Glomerular endothelial cell (primary cell): ENCODE data around the gene MAPKBP1. TPM values are rescaled to one million over a fixed set of nuclear protein-coding genes. Genes with fewer than 3 reads are reported as not detected.
"Not testable (repeated sequence)": the region's sequence is repeated elsewhere in the genome, so short reads cannot be mapped to it uniquely, and the experiment has no call there.

Source experiments
- DNase-seq: peaks from one replicate; pipeline ENCODE4 v3.0.0-alpha.2; 2011; ENCODE audit warnings: low read depth, low spot score; ENCODE audit errors: extremely low read depth
- total RNA-seq: library from RNA; depleted of rRNA; stranded (reverse); fragments of >200 nt; gene quantifications from 2 replicates; pipeline ENCODE4 v1.2.3, GENCODE V29; 2015

MAPKBP1 gene
- total RNA-seq, 1 donor from 2014 or later: 27.4 TPM

DNA sequence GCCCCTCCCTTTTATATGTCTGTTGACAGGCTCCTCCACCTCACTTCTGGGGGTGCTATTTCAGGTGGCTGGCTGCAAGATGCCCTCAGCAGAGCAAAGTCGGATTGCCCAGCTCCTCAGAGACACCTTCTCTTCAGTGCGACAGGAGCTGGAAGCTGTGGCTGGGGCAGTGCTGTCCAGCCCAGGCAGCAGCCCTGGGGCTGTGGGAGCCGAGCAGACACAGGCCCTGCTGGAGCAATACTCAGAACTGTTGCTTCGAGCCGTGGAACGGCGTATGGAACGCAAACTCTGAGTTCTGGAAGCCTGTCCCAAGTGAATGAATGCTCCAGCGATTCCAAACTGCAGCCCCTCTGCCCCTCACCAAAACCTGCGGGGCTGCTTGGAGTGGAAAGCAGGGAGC, 50.9 kb downstream of the MAPKBP1 start:
- no peak for DNase-seq

DNA sequence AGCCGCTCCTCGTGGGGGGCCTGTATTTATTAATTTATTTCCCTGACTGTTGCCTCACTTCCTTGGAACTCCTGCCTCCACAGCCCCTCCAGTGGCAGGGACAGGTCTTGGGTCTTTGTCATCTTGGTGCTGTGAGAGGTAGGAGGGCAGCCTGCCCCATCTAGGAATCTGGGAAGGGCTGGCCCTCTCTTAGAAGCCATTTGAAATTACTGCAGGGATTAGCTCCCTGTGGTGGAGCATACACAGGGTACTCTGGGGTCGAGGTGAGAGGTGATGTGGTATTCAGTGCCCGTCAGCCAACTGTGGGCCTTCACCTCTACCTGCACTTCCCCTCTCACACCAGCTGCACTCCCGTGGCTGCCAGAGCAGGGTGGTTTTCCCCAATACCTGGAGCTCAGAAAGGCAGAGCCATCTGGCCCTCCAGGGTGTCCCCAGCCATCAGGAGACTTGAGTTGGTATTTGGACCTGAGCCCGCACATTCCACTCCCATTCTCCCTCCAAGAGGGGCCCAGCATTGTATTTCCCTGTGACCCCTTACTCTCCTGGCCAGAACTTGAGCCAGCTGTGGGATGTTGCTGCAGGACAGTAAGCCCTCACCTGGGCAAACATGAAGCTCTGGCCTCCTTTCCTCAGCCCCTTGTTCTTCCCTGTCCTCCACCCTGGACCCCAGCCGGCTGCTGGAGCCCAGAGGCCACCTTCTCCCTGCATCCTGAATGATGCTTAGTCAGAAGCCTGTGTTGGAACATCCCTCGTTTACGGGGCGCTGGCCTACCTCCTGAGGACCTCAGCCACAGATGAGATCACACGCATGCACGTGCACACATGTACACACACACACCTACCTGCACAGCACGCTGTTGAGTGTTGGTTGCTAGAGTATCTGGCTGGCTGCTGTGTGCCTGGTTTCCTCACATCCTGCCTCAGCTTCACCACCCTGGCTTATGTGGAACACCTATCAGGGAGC, 51.6 kb downstream of the MAPKBP1 start:
- DNase-seq: no peak

DNA sequence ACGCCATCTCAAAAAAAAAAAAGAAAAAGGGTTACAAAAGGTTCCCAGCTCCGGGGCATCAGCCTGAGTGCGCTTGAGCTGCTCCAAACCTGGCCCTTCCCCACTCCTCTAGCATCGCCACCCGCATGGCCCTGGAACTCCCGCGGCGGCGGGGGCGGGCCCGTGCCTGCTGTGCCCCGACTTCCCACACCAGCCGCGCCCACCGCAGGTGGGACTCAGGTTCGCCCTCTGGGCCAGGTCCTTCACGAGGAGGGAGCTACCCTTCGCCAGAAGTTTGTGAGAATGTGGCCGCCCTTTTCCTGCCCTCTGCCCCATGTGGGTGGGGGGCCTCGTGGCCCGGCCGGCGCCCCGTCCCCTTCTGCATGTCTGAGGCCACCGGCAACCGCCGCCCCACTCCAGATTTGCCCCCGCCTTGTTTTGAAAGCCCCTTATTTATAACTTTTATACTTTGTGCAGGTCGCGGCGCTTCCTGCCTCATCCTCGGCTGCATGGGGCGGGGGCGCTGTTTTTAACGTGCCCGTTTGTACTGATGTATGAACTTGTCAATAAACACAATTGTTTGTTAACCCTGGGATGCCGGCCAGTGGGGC, 53.1 kb downstream of the MAPKBP1 start:
- no peak for DNase-seq

DNA sequence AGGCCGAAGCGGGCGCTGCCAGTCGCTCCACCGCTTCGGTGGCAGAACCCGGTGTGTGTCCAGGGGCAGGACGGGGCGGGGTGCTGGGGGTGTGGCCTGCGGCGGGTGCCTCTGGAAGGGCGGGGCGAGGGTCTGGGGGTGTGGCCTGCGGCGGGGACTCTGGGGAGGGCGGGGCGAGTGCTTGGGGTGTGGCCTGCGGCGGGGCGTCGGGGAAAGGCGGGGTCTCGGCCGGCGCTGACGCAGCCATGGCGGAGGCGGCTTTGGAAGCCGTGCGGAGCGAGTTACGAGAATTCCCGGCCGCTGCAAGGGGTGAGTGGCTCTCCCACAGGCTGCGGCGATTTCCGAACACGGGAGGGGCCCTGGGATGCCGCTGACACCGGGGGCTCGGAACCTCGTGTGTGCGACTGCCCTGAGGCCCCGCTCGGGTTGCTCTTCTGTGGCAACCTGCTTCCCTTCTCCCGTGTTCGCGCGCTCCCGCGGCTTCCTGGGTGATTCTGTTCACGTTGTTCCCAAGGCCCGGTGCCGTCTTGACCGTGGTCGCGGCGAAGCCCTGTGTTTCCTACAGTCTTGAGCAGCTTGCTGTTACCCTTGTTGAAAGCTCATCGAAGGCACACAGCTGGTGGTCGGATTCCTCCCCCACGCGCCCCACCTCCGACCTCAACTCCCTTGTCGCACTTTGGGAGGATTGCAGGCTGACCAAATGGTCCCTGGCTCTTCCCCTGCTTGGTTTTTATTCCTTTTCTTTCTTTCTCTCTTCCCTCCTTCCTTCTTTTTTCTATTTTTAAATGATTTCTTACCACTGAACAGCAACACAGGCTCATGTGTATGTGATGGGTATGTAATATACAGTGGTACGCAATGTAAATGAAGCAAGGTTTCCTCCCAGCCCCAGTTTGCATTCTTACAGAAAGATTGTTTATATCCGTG, 53.9 kb downstream of the MAPKBP1 start, which contains the start of gene JMJD7:
TSS of gene JMJD7 (plus strand) at position 213 of the 927 bp plus-strand sequence. CDS start at position 246, 33 bp downstream.
- DNase-seq: no peak

DNA sequence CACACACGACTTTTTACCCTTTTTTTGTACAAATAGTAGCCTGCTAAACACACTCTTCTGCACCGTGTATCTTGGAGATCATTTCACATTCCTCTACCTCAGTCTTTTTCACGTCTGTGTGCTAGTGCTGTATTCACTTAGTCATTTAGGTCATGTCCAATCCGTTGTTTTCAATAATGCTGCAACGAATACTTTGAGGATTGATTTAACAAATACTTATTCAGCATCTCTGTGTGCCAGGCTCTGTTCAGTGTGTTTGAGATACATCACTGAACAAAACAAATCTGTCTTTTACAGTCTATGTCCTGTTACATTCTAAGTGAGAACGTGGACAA, 54.5 kb downstream of the MAPKBP1 start:
- DNase-seq: no peak

DNA sequence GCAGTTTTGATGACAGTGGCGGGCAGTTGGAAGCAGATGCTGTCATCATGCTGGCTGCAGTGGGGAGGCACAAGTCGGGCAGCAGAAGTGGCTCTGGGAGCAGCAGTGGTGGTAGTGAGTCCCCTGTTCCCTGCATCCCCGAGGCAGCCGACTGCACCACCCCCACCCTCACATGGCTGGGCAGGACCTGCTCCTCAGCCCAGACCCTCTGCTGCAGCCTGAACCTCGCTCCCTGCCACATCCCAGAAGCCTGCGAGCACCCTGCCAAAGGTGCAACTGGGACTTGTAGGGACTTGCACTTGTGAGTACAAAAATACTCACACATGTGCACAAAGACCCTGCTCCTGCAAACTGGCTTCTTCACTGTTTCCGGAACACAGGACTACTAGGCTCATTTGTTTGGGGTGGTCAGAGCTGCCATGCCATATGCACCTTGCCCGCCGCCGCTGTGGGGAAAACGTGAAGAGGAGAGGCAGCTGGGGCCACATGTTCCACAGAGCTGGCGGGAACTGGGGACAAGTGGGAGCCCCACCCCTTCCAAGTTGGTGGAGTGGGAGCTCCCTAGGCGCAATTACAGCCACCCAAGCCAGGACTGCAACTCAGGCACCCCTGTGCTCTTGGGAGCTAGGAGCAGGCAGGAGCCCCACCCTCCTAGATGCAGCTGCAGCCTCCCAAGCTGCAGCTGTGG, 55.8 kb downstream of the MAPKBP1 start:
- DNase-seq: no peak

DNA sequence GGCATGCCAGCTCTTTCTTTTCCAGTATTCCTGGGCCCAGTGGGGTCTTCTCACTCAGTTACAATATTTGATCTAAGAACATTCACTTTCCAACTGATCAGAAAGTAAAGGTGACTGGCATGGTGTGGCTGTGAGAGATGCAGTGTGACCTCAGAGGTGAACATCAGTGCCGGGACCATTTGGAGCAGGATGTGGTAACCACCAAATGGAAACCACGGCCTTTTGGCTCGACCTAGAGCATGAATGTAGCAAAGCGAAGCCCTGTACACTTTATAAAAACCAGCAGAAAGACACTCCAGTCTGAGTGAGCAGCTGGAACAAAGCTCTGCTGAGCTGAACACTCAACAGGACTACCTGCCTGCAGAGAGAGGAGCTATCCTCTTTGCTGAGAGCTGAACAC, 57.0 kb downstream of the MAPKBP1 start:
- DNase-seq: not testable (repeated sequence)

DNA sequence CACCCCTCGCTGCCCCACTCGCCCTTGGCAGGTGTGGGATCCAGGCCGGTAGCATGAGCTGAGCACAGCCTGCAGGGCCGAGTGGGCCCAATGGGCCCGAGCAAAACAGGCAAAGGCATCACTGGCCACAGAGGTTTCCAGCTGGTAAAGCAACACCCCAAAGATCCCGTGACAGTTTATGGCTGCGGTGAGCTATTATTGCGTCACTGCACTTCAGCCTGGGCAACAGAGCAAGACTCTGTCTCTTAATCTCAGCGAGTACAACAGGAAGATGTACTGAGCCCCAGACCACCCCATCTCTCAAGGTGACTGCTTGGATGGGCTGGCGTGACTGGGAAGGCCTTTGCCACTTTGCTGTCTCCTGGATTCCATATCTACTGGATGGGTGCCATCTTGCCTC, 57.9 kb downstream of the MAPKBP1 start:
- no peak for DNase-seq

DNA sequence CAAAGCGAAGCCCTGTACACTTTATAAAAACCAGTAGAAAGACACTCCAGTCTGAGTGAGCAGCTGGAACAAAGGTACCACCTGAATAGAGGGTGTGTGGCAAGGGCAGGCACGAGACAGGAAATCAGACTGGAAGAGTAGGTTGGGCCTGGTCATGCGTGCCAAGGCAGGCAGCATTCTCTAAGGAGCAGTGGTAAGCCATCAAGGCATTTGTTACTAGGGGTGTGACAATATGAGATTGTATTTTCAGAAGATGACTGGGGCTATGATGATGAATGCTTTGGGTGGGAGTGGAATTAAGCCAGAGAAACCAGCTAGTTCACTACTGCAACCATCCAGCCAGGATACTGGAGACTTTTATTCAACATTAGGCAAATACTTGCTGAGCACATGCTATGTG, 58.6 kb downstream of the MAPKBP1 start:
- no peak for DNase-seq

DNA sequence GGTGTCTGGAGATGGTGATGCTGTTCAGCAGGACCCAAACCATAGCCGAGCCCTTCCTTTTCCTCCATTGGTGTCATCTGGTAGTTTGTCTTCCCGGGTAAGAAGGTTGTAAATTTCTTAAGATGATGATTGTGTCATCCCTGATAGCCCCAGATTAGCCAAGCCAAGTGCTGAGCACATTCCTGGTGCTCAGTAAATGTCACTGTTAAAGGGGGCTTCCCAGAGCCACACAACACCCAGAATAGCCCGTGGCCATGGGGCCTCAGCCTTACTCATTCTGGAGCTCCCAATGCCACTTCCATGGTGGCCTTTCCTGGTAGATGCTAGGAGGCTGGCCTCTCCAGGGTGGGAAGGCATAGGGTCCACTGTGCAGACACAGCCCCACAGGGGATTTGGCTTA, 59.8 kb downstream of the MAPKBP1 start:
- DNase-seq: no peak

DNA sequence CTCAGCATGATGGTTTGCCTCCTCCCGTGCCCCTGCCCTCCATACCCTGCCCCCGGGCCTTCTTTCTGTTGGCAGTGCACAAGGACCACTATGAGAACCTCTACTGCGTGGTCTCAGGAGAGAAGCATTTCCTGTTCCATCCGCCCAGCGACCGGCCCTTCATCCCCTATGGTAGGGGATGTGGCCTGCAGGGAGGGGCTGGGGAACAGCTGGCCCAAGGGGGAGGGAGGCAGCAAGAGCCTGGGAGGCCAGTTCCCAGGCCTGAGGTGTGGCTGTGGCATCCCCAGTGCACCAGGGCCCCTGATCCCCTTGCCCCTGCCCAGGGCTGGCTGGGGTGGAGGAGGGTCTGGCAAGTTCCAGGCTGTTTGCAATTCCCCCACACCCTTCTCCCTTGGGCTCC, 61.8 kb downstream of the MAPKBP1 start:
- DNase-seq: no peak

DNA sequence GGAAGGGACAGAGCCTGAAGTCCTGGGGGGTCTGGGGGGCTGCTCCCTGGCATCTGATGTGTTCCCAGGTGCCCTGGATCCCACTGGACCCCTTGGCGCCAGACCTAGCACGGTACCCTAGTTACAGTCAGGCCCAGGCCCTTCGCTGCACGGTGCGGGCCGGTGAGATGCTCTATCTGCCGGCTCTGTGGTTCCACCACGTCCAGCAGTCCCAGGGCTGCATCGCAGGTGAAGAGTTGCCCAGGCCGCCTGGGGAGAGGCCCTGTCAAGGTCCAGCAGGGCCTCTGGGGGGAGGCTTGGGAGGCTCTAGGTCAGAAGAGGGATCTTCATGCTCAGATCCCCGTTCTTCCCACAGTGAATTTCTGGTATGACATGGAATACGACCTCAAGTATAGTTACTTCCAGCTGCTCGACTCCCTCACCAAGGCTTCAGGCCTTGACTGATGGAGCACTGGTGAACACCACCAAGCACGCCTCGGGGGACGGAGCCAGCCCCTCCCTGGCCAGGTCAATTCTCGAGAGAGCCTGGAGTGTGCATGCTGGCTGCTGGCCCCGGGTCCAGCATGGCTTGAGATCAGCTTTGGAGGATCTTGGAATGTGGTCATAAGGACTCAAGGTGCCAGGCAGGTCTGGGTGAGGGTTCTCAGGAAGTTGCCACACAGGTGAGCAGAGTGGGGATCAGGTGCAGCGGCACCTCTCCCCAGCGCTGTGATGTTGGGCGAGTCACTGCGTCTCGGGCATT, 62.6 kb downstream of the MAPKBP1 start:
- DNase-seq: no peak

DNA sequence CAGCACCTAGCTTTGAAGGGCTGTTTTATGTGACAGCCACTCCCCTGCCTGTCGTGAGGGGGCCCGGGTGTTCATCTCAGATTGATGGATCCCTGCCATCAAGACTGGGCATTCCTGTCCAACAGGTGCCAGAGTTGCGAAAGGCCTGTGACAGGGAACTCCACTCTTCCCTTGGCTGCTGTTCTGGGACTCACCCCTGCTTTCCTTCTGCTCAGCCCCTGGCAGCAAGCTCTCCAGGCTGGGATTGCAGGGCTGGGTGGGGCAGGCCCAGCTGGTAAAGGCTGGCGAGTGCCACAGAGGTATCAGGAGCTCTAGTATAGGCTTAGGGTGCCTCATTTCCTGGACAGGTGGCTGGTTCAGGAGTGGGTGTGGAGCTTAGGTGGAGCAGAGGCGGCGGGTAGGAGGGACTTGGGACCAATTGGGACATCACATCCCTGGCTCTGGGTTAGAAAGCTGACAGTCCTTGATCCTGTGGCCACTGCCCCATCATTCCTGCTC, 64.2 kb downstream of the MAPKBP1 start, which contains the start of gene PLA2G4B:
TSS of gene PLA2G4B (plus strand) at position 448 of the 498 bp plus-strand sequence. CDS start 67 bp downstream, outside the sequence.
- no peak for DNase-seq

DNA sequence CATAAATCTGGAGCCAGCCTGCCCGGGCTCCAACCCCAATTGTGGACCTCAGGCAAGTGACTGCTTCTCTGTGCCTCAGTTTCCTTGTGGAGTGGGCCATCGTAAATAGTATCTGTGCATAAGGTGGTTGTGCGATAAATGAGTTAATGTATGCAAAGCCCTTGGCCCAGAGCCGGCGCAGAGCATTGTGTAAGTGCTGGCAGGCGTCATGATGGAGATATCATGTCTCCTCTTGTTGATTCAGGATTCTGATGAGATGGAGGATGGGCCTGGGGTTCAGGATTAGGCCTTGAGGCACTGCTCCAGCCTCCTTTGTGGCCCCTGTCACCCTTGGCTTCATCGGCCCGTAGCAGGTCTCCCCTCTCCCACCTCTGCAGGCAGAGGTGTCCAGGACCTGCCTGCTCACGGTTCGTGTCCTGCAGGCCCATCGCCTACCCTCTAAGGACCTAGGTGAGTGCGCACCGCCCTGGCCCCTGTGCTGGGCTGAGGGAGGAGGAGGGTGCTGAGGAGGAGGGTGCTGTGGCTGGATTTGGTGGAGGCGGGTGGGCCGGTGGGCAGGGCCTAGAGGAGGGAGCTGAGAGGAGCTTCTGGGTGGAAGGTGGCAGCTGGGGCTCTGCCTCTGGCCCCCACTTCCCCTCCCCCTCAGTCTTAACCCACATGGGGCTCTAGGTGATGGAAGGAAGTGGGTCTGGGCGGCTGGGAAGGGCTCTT, 65.7 kb downstream of the MAPKBP1 start:
- DNase-seq: no peak

DNA sequence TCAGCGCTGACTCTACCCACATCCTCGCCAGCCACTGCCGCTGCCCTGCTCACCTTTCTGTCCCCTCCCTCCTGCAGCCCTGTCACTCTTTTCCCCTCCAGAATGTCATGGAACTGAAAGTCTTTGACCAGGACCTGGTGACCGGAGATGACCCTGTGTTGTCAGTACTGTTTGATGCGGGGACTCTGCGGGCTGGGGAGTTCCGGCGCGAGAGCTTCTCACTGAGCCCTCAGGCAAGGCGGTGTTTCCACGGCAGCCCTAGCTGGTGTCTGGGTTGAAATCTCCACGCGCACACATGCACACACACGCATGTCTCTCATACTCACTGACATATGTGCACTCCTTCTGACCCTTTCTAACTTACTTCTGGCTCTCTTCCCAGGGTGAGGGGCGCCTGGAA, 66.4 kb downstream of the MAPKBP1 start:
- no peak for DNase-seq

DNA sequence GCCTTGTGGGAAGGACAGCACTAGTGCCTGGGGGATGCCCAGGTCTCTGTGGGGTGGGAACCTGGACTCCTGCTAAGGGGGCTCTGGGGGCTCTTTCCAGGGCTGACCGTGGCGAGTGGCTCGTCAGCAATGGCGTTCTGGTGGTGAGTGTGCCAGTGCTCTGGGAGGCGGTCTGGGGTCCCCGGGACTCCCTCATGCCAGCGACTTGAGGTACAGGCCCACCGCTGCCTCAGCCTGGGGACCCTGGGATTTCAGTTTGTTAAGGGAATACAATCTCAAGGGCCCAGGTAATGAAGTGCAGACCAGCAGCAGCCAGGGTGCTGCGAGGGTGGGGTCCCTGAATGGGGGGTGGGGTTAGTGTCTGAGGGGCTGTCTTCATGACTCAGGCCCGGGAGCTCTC, 66.8 kb downstream of the MAPKBP1 start:
- no peak for DNase-seq

DNA sequence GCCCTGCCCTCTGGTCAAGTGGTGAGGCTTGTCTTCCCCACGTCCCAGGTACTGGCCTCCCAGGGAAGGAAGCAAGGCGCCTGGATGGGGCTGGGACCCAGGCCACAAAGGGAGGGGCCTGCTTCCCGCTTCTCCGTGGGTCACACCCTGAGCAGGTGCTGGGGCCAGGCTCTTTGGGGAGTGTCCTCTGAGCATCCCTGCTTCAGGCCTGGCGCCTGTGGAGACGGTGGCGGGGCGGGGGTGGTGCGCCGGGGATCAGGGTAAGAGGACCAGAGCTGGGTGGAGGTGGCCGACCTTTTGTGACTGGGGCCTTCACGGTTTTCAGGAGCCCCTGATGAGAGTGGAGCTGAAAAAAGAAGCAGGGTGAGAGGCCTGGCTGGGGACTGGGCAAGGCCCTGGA, 67.9 kb downstream of the MAPKBP1 start:
- no peak for DNase-seq

DNA sequence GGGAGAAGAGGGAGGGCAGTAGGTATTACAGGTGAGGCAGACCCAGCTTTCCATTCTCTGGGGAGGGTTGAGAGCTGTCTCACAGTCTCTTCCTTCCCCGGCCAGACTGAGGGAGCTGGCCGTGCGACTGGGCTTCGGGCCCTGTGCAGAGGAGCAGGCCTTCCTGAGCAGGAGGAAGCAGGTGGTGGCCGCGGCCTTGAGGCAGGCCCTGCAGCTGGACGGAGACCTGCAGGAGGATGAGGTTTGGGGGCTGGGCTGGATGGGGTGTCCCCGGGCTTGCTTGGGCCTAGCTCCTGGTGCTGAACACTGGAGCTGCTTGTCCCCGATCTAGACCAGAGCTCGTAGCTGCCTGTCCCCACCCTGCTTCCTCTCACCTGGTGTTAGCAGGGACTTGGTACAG, 69.3 kb downstream of the MAPKBP1 start:
- DNase-seq: no peak

DNA sequence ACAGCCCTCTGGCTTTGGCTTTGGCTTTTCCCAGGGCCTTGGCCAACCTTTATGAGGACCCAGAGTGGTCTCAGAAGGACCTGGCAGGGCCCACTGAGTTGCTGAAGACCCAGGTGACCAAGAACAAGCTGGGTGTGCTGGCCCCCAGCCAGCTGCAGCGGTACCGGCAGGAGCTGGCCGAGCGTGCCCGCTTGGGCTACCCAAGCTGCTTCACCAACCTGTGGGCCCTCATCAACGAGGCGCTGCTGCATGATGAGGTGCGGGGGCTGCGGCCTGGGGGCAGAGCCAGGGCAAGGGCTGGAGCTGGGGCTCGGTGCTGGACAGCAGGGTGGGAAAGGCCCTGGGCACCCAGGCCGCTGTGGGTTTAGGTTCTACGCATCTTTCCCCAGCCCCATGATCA, 70.5 kb downstream of the MAPKBP1 start:
- no peak for DNase-seq
